Hematopoietic multipotent progenitor cell treated with erythropoietin and hydrocortisone succinate and interleukin-3 and kit ligand, for 6 days (in vitro differentiated cells): Measurements from ENCODE around the gene PKDREJ.
A peak's percentile ranks its signal among the peaks of the same experiment; 100 is the strongest.

Experiments
- DNase-seq: peaks from one replicate; pipeline ENCODE4 v3.0.0-alpha.2; 2015

PKDREJ gene

GRCh38 chr22:46289244-46289891 is 26.2 kb upstream of the PKDREJ start:
- DNase-seq = no peak

- no peak for DNase-seq
Measured at GRCh38 chr22:46288846-46289243, 25.7 kb upstream of the PKDREJ start.

DNA sequence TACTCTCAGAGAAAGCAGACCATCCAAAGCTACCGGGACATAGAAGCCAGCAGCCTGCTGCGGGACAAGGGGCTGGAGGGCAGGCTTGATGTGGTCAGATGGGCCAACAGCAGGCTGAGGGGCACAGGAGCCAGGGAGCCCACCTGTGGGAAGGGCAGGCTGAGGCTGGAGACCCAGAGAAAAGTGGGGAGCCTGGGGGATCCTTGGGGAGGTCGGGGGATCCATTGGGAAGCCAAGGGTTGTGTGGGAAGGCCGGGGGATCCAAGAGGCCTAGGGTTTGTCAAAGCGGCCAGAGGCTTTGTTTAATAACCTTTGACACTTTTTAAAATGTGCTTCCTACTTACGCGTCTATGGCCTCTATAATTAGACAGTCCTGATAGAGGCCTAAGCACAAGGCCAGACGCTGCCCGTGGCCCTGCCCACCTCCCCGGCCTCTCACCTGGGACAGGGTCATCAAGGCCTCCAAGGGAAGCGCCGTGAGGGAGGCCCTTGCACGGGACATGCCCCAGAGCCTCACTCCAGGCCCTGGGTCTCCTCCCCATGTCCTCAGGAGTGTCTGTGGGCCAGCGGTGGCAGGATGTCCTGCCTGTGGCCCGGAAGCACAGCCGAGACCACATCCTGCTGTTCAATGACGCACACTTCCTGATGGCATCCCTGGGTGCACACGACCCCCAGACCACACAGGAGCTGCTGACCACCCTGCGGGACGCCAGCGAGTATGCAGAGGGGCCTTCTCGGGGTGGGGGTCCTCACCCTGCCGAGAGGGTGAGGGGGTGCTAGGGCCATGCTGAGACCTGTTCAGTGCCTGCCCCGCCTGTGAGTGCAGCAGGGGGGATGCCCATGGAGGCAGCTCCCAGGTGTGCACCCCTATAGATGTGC is 25.0 kb upstream of the PKDREJ start:
- peak; percentile 71 for DNase-seq

DNA sequence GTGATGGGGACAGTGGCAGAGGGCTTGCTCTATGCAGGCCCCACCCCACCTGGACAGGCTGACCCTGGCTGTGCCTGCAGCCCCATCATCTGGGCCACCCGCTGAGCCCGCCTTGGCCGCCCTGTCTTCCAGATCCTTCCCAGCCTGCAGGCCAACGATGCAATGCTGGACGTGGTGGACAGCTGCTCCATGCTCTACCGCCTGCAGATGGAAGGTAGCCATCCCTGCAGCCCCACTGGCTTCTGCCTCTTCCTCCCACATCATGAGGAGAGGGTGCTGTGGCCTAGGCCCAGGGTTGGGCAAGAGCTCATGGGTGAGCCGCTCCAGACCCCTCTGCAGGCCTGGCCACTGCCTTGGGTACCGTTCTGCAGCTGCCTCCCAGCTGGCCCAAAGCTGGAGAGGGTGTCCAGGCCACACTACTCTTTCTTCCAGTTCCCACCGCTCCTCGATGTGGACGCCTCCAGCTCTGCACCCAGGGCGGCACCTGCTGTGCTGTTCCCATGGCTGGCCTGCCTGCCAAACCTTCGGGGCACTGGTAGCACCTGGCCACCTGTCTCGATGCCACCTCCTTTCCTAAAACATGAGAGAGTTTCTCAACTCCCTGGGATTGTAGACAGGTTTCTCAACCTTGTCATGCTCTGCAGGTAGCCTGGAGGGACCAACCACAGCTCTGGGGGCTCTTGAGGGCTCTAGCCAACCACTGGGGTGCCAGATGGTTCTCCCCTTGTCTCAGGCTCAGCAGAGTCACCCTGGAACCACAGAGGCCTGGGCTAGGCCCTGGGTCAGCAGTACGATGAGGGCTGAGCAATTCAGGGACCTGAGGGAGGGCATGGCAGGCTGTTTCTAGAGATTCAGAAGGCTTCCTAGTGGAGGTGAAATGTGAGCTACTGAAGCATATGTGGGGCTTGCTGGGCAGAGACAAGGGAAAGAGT is 24.1 kb upstream of the PKDREJ start:
- no peak for DNase-seq

GRCh38 chr22:46286006-46286405 is 22.9 kb upstream of the PKDREJ start:
- no peak for DNase-seq

DNA sequence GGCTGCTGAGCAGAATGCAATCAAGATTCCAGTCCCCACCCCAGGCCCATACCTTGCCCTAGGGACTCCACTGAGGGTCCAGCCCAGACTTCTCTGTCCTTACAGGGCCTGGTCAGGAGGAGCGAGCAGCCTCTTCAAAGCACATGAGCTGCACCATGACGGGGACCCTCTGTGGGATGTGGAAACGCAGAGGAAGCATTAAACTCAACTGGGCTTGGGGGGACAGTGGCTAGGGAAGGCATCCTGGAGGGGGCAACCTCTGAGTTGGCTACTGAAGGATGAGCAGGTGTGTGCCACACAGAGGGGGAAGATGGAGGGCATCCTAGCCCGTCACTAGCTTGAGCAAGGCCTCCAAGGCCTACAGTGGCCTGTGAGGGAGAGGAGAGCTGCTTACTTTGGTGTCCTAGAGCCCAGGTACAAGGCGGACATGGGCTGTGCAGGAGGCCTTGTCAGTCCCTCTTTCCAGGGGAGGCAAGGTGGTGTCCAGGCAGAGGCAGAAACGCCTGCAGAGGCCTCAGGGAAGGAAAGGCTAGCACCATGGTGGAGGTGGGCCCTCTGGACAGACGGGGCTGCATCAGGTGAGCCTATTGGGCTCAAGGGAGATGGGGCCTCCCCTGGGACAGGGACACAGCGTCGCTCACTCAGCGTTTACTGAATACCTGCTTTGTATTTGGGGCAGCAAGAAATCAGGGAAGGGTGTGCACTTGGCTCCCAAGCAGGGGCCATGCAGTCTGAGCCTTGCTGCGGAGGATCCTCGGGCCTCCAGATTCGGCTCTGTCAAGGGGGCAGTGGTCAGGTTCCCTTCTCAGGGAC is 18.9 kb upstream of the PKDREJ start:
- no peak for DNase-seq

- no peak for DNase-seq
Measured at GRCh38 chr22:46280999-46281623, 18.0 kb upstream of the PKDREJ start.

DNA sequence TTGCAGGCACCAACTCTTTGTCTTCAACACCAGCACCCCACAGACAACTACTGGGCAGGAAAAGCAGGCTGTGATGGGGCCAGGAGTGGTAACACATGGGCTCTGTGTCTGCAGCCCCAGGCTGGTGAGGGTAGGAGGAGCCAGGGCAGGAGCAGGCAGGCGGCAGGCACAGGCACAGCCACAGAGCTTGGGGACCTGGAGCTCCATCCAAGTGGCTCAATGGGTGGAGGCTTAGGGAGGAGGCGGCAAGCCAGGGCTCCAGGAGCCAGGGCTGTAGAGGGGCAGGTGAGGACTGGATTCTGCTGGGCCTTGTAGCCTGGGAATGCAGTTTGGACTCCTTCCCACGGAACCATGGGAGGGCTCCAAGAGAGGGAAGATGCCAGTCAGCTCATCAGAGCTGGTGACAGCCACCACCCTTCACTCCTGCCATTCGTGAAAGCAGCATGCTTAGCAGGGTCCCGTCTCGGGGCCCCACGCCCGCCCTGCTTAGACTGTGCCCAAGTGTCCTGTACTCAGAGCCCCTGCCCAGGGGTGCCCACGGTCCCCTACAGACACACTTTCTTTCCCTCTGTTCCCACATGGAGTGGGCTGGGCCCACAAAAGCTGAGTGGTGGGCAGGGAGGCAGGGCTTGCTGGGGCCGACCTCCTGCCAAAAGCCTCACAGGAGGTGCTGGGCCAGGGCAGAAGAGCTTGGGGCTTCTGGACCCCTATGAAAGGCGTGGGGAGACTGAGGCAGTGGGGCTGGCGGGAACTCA is 17.1 kb upstream of the PKDREJ start:
- DNase-seq = no peak

DNA sequence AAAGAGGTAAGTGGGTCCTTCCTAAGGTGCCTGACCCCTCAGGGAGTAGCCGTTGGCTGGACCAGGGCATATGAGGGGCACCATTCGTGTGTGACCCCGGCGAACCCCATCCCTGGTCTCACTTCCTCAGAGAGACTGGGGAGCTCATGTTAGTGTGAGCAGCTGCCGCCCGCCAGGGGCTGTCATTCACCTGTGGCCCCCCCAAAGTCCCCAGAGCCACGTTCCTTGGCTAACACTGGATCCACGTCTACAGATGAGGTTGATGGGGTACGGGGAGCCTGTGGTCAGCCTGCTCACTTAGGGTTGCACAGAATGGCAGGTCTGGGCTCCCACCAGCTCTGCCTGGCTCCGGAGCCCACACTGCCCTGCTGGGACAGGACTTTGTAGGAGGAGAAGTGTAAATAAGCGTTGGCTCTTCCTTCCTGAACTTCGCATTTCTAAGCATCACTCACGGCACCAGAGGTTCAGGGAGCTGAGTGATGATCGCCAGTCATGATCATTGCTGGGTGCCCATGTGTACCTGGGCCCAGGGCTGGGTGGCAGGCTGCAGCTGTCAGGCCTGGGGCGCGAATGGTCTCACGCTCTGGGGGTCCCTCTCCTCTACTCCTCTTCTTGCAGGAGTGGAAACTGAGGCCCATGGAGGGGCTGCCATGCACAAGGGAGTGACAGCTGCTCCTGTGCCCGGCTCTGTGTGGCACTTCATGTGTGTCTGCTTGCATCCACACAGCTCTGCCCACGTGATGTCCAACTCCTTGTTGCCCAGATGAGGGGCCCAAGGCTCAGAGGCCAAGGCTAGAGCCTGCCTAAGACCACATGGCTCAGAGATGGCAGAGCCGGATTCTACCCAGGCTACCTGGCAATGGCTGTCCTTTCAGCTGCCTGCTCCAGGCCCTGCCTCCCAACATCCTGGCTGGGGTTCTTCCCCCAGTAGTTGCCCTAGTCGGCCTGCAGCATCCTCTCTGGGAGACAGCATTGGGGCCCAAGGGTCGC is 15.8 kb upstream of the PKDREJ start:
- DNase-seq = no peak

DNA sequence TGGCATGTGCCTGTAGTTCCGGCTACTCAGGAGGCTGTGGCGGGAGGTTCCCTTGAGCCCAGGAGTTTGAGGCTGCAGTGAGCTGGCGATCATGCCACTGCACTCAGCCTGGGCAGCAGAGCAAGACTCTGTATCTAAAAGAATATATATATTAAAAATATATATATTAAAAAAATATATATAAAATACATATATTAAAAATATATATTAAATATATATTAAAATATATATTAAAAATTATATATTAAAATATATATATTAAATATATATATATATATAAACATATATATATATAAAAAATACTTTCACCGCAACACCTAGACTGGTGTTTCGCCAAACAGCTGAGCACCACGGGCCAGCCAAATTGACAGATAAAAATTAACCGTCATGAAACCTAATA is 13.4 kb upstream of the PKDREJ start:
- no peak for DNase-seq

DNA sequence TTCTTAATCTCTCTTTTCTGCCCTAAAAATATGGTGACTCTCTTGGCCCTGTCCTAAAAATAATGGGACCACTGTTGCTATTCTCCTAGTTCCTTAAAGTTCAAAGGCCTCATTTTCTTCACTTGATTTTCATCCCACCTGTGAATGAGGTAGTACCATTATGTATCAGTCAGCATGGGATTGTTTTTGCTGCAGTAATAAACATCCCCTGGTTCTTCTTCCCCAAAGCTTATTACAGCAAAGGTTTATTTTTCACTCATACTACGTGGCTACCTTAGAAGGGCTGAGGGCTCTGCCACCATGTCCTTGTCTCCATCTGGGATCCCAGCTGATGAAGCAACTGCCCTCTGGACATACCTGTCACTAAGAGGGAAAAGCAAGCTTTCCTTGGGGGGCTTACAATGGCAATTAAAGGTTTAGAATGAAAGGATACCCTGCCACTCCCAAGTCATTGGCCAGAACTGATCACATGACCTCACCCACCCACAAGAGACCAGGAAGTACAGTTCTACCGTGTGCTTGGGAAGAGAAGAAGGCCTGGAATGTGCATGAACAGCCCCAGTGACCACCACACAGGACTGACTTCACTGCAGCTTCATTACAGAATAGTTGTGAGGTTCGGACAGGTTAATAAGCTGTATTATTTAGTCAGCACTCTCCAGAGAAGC is 12.4 kb upstream of the PKDREJ start:
- DNase-seq = no peak

DNA sequence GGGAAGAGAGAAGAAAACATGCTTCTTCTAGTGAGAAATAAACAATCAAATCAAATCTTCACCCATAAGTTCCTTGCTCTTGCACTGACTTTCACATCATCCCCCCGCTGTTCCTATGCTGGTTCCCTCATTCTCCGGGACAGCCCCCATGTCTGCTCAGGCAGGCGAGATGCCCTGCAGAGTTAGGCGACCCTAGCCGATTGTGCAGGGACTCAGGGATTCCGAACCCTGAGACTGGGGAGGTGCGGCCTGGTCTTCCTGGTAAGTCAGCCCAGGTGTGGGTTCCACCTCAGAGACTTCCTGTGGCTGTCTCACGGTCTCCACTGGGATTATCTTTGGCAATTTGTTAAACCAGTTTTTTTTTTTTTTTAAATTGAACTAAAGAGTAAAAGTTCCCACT is 11.2 kb upstream of the PKDREJ start:
- no peak for DNase-seq

DNA sequence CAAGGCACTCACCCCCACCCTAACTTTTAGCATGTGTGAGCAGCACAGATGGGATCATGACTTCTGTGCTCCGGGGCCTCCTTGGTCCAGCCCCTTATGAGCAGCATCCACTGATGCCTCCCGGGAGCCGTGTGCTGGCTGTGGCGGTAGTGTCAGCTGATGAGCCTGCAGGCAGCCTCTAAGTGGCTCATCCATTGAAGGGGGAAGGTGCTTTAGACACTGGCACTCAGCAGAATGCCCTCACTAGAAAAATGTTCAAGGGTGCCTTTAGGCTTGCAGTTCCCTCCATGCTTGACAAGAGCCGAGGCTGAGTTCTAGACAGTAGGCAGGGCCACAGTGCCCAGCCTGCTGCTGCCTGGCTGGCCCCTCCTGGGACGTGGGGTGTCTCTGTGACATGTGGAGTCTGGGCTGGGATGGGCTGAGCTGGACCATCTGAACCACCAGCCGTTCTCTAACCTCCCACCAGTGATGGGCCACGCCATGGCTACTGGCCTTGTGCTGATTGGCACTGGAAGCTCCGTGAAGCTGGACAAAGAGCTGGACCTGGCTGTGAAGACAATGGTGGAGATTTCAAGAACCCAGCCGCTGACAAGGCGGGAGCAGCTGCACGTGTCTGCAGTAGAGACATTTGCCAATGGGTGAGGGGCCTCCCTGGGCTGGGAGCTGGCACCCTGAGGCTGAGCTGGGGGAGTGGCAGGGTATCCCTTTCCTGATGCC is 10.4 kb upstream of the PKDREJ start:
- DNase-seq = no peak

- DNase-seq = no peak
Measured at GRCh38 chr22:46272762-46273431, 9.8 kb upstream of the PKDREJ start.

- no peak for DNase-seq
Measured at GRCh38 chr22:46272196-46272595, 9.1 kb upstream of the PKDREJ start.

DNA sequence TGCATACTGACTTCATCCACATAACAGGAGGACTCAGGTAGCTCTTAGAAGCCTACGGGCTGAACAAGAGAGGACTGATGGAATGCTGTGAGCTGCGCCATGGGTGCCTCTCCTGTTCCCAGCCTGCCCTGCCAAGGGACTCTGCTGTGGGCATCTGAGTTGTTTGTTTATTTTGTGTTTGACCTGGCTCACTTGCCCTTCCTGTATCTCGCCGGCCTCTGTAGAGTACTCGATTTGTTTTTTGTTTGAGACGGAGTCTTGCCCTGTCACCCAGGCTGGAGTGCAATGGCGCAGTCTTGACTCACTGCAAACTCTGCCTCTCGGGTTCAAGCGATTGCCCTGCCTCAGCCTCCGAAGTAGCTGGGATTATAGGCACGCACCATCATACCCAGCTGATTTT is 6.4 kb upstream of the PKDREJ start:
- no peak for DNase-seq

DNA sequence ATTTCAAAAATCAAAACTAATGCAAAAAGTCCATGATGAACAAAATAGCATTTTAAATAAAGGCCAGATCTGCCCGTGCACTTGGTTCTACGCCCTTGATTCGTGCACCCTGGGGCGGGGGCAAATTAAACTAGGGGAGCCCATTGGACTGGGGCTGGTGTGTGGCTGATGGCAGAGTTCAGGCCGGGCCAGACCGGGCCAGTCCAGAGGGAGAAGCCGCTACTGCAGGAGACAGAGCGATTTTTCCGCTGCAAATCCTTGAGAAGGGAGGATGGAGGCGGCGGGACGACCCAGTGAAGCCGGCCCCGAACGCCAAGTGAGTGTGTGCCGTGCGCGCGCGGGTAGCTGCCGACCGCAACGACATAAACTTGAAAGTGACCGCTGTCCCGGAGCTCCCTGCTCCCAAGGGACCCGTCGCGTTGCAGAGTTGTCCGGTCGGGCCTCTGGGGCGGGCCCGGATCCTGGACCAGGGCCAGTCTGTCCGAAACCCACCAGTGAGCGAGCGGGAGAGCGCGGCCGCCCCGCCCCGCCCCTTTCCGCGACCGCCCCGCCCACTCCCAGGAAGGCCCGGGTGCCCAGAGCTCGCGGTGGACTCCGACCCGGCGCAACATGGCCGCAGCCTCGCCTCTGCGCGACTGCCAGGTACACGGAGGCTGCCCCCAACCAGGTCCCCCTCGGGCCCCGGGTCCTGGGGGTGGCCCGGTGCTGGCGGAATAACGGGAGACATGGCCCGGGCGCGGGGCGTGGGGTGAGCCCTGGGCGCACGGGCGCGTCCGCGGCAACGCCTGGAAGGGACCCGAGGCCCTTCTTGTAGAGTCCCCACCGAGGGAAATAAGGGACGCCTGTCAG is 4.5 kb upstream of the PKDREJ start, which contains the start of gene TTC38:
Gene TTC38, plus strand, starts transcription at position 578 of the 849 bp plus-strand sequence. Its CDS starts 32 bp downstream, at position 610.
- peak; percentile 80 for DNase-seq
